ENCODE data around the gene TRH. TPM values are rescaled to one million over a fixed set of nuclear protein-coding genes. Genes with fewer than 3 reads are reported as not detected.

The TRH gene, protein sequence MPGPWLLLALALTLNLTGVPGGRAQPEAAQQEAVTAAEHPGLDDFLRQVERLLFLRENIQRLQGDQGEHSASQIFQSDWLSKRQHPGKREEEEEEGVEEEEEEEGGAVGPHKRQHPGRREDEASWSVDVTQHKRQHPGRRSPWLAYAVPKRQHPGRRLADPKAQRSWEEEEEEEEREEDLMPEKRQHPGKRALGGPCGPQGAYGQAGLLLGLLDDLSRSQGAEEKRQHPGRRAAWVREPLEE
- 0.41 and 0.59 TPM in 2 replicates for total RNA-seq (2014; rRNA removed; shearing (Covaris generic))

DNA sequence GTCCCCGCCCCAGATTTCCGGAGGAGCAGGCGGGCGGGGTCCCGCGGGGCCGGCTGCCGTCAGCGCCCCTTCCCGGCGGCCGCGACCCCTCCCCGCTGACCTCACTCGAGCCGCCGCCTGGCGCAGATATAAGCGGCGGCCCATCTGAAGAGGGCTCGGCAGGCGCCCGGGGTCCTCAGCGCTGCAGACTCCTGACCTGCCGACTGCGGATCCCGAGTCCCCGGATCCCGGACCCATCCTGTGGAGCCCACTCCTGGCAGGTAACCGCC, at the start of gene TRH:
TRH (plus strand) TSS at position 157 of the 269 bp plus-strand sequence. CDS start 1,097 bp downstream, outside the sequence.
- peak within 1 kb of the TSS; percentile 32 for H3K4me3 ChIP-seq (ENCODE audit: insufficient read depth, low read depth, low read length)
- peak; percentile 87 for DNase-seq
- H3K27me3 ChIP-seq (ENCODE audit: control insufficient read depth, insufficient read depth, low read length), result peaks cover 84% of the 10 kb centered on the region
- H3K36me3 ChIP-seq (replicated peaks; ENCODE audit: control insufficient read depth, insufficient read depth, low read length), result no peaks in the 10 kb centered on the region

DNA sequence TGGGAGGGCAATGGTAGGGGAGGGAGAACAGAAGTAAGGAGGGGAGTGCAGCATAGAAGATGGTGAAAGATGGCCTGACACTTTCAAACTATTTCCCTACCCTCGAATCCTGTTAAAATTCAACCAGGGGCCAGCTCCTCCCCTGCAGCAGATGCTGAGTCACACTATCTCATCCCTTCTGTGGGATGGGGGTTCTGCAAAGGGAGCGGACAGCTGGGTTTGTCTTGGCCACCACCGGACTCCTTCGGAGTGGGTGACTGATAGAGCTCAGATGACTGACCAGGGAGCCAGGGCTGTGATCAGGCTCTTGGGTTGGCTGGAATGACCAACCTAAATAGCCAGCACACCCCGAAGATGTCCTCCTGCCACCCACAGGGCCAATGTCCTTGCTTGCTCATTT, 47.4 kb upstream of the TRH start:
- Histone ChIP-seq H3K36me3 (replicated peaks; ENCODE audit: control insufficient read depth, insufficient read depth, low read length) (no peaks in the 10 kb centered on the region), H3K27me3 (ENCODE audit: control insufficient read depth, insufficient read depth, low read length) (no peaks in the 10 kb centered on the region), H3K4me3 (ENCODE audit: insufficient read depth, low read depth, low read length) (no peak overlapping the region)
- no peak for DNase-seq

DNA sequence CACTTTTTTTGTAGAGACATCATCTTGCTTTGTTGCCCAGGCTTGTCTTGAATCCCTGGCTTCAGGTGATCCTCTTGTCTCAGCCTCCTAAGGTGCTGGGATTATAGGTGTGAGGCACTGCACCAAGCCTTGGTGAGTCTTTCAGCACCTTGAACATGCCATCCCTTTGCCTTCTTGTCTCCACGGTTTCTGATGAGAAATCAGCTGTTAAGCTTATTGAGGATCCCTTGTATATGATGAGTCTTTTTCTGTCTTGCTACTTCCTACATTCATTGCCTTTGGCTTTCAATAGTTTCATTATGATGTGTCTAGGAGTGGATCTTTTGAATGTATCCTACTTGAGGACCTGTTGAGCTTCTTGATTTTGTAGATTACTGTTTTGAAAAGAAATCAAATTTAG, 45.1 kb upstream of the TRH start:
- DNase-seq, result no peak
- Histone ChIP-seq H3K27me3 (ENCODE audit: control insufficient read depth, insufficient read depth, low read length) (peaks cover 4% of the 10 kb centered on the region; the same call in 1 of the 2 replicates), H3K36me3 (replicated peaks; ENCODE audit: control insufficient read depth, insufficient read depth, low read length) (no peaks in the 10 kb centered on the region), H3K4me3 (ENCODE audit: insufficient read depth, low read depth, low read length) (no peak overlapping the region)

- Histone ChIP-seq H3K4me3 (ENCODE audit: insufficient read depth, low read depth, low read length) (no peak overlapping the region), H3K27me3 (ENCODE audit: control insufficient read depth, insufficient read depth, low read length) (peaks cover 4% of the 10 kb centered on the region; the same call in 1 of the 2 replicates), H3K36me3 (replicated peaks; ENCODE audit: control insufficient read depth, insufficient read depth, low read length) (no peaks in the 10 kb centered on the region)
- DNase-seq, result no peak
These were observed 41.0 kb upstream of the TRH start for GRCh38 chr3:129933471-129933870.

- H3K36me3 ChIP-seq (replicated peaks; ENCODE audit: control insufficient read depth, insufficient read depth, low read length), result no peaks in the 10 kb centered on the region
- H3K27me3 ChIP-seq (ENCODE audit: control insufficient read depth, insufficient read depth, low read length), result peaks cover 4% of the 10 kb centered on the region; the same call in 1 of the 2 replicates
- H3K4me3 ChIP-seq (ENCODE audit: insufficient read depth, low read depth, low read length), result no peak overlapping the region
- peak; percentile 82 for DNase-seq
These were observed 40.0 kb upstream of the TRH start for GRCh38 chr3:129934234-129935123.

DNA sequence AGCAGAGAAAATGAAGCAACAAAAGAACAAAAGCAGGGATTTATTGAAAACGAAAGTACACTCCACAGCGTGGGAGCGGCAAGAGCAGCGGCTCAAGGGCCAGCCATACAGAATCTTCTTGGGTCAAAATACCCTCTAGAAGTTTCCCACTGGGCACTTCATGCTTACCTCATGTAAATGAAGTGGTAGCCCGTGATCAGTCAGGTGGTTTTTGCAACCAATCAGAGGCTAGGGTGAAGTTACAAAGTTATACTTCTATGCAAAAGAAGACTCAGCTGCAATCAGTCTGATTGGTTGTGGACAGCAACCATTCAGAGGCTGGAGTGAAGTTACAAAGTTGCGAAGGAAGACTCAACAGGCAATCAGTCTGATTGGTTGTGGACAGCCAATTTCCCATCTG, 37.8 kb upstream of the TRH start:
- no peak overlapping the region for H3K4me3 ChIP-seq (ENCODE audit: insufficient read depth, low read depth, low read length)
- H3K27me3 ChIP-seq (ENCODE audit: control insufficient read depth, insufficient read depth, low read length), result peaks cover 4% of the 10 kb centered on the region; the same call in 1 of the 2 replicates
- no peaks in the 10 kb centered on the region for H3K36me3 ChIP-seq (replicated peaks; ENCODE audit: control insufficient read depth, insufficient read depth, low read length)
- no peak for DNase-seq

DNA sequence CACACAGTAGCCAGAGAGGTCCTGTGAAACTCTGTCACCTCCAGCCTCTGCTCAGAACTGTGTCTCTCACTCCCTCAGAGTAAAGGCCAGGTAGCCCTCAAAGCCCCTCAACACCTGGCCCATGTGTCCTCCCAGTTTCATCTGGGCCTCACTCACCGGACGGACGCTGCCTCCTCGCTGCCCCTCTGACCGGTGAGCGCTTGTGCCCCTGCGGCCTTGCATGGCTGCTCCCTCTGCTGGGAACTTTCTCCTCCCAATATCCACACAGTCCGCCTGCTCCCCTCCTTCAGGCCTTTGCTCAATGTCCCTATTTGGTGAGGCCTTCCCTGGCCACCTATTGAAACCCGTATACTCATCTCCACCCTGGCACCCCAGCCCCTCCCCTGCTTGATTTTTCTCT, 36.8 kb upstream of the TRH start:
- H3K27me3 ChIP-seq (ENCODE audit: control insufficient read depth, insufficient read depth, low read length), result peaks cover 4% of the 10 kb centered on the region; the same call in 1 of the 2 replicates
- peak; percentile 54 for DNase-seq
- H3K4me3 ChIP-seq (ENCODE audit: insufficient read depth, low read depth, low read length), result no peak overlapping the region
- no peaks in the 10 kb centered on the region for H3K36me3 ChIP-seq (replicated peaks; ENCODE audit: control insufficient read depth, insufficient read depth, low read length)

GRCh38 chr3:129938140-129938930, 36.2 kb upstream of the TRH start:
- no peak for DNase-seq
- H3K27me3 ChIP-seq (ENCODE audit: control insufficient read depth, insufficient read depth, low read length), result peaks cover 4% of the 10 kb centered on the region; the same call in 1 of the 2 replicates
- no peaks in the 10 kb centered on the region for H3K36me3 ChIP-seq (replicated peaks; ENCODE audit: control insufficient read depth, insufficient read depth, low read length)
- no peak overlapping the region for H3K4me3 ChIP-seq (ENCODE audit: insufficient read depth, low read depth, low read length)

DNA sequence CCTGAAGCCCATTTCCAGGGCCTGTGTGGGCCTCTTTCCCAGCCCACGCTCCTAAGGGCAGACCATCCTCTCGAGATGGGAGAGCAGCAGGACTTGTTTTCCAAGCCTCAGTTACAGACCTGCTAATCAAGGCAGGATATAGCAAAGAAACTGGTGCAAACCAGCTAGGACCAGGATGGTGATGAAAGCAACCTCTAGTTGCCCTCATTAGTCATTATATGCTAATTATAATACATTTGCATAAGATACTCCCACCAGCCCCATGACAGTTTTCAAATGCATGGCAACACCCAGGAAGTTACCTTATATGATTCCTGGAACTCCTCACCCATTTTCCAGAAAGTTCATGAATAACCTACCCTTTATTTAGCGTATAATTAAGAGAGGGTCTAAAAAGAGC, 34.4 kb upstream of the TRH start:
- Histone ChIP-seq H3K4me3 (ENCODE audit: insufficient read depth, low read depth, low read length) (no peak overlapping the region), H3K36me3 (replicated peaks; ENCODE audit: control insufficient read depth, insufficient read depth, low read length) (no peaks in the 10 kb centered on the region), H3K27me3 (ENCODE audit: control insufficient read depth, insufficient read depth, low read length) (no peaks in the 10 kb centered on the region)
- no peak for DNase-seq

GRCh38 chr3:129942296-129942695, 32.2 kb upstream of the TRH start:
- no peaks in the 10 kb centered on the region for H3K36me3 ChIP-seq (replicated peaks; ENCODE audit: control insufficient read depth, insufficient read depth, low read length)
- DNase-seq, result peak; percentile 88
- no peak overlapping the region for H3K4me3 ChIP-seq (ENCODE audit: insufficient read depth, low read depth, low read length)

DNA sequence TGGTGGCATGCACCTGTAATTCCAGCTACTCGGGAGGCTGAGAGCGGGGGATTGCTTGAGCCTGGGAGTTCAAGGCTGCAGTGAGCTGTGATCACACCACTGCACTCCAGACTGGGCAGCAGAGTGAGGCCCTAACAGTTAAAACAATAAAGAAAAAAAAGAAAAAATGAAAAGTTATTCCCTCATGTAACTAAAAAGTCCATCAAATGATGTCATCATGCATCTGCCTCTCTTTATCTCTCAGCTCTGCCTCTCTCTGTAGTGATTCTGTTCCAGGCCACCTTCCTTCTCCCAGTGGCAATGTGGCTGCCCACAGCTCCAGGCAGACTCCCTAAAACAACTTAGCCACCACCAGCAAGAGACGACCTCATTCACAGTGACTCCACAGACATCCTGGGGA, 31.5 kb upstream of the TRH start:
- Histone ChIP-seq H3K27me3 (ENCODE audit: control insufficient read depth, insufficient read depth, low read length) (no peaks in the 10 kb centered on the region), H3K4me3 (ENCODE audit: insufficient read depth, low read depth, low read length) (no peak overlapping the region), H3K36me3 (replicated peaks; ENCODE audit: control insufficient read depth, insufficient read depth, low read length) (no peaks in the 10 kb centered on the region)
- DNase-seq, result no peak

More at GRCh38 chr3:129942296-129942695, 32.2 kb upstream of the TRH start:
- no peaks in the 10 kb centered on the region for H3K27me3 ChIP-seq (ENCODE audit: control insufficient read depth, insufficient read depth, low read length)

DNA sequence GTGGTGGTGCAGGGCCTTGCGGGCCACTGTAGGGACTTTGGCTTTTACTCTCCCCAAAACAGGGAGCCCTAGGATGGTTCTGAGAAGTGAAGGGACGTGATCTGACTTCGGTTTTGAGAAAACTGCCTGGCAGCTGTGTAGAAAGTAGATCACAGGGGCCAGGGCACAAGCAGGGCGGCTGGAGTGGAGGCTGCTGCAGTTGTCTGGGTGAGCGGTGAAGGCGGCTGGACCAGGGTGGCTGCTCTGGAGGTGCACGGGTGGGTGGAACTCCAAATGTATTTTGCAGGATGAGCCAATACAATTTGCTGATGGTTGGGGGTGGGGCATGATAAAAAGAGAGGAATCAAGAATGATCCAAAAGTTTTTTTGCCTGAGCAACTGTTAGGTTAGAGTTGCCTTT, 29.8 kb upstream of the TRH start:
- no peak for DNase-seq
- H3K36me3 ChIP-seq (replicated peaks; ENCODE audit: control insufficient read depth, insufficient read depth, low read length), result no peaks in the 10 kb centered on the region
- no peak overlapping the region for H3K4me3 ChIP-seq (ENCODE audit: insufficient read depth, low read depth, low read length)
- no peaks in the 10 kb centered on the region for H3K27me3 ChIP-seq (ENCODE audit: control insufficient read depth, insufficient read depth, low read length)

DNA sequence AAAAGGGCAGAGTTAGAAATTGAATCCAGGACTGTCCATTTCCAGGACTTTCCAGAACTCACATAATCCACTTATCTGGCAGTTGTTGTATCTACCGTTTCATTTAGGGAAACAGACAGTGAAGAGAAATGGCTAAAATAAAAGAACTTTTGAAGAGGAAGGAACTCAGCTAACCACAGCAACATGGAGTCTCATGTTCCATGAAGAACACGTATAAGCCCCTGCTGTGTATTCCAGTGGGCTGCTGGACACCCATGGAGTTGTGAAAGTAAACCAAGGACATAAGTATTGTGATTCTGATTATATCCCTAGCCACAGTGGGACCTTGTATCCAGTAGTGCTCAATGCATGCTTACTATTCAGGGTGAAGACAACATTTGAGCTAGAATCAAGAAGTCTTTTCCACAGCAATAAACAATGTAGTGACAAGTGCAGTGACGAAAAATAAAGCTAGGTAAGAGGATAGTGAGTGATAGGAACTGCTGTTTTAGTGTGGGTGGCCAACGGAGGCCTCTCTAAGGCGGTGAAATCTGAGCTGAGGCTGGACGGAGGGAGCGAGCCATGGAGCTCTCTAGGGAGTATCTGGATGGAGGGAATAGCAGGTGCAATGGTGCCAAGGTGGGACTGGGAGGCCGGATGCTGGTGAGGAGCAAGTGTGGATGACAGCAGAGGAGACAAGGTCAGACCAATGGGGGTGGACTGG, 26.8 kb upstream of the TRH start:
- no peak overlapping the region for H3K4me3 ChIP-seq (ENCODE audit: insufficient read depth, low read depth, low read length)
- DNase-seq, result no peak
- no peaks in the 10 kb centered on the region for H3K36me3 ChIP-seq (replicated peaks; ENCODE audit: control insufficient read depth, insufficient read depth, low read length)
- H3K27me3 ChIP-seq (ENCODE audit: control insufficient read depth, insufficient read depth, low read length), result no peaks in the 10 kb centered on the region
